H1 (cell line): ENCODE data around the gene AHSP. TPM values are rescaled to one million over a fixed set of nuclear protein-coding genes. Genes with fewer than 3 reads are reported as not detected.

Source experiments
- CHD7 ChIP-seq: fragments of 300-600 bp; sonication (generic); IDR thresholded peaks from 2 replicates; pipeline ENCODE4 v1.7.1; 2012; ENCODE audit warnings: low read length, moderate library complexity, mild to moderate bottlenecking, inconsistent platforms; ENCODE audit not compliant: insufficient replicate concordance
- CREB1 ChIP-seq: IDR thresholded peaks from 2 replicates; pipeline ENCODE4 v1.6.1; 2012; ENCODE audit warnings: inconsistent platforms
- CTCF ChIP-seq, 3 experiments: IDR thresholded peaks; 1 replicate in 2 of 3; 2 replicates in 1 of 3; pipeline versions ENCODE4 v1.5.1 to v1.6.1; 2011; ENCODE audit warnings: low read length in 3 of 3, mild to moderate bottlenecking in 3 of 3, inconsistent platforms in 2 of 3, low read depth in 1 of 3, moderate library complexity in 1 of 3; ENCODE audit not compliant: insufficient read depth in 1 of 3; ENCODE audit errors: control extremely low read depth in 1 of 3
- POLR2A ChIP-seq, 2 experiments: IDR thresholded peaks; 1 replicate in 1 of 2; 2 replicates in 1 of 2; pipeline ENCODE4 v1.6.1; 2011; ENCODE audit warnings: low read depth in 2 of 2, low read length in 2 of 2, mild to moderate bottlenecking in 2 of 2; ENCODE audit errors: control extremely low read depth in 1 of 2
- POU5F1 ChIP-seq: IDR thresholded peaks from 2 replicates; pipeline ENCODE4 v1.6.1; 2011; ENCODE audit warnings: low read depth, mild to moderate bottlenecking, low read length, moderate library complexity
- RXRA ChIP-seq: IDR thresholded peaks from 2 replicates; pipeline ENCODE4 v1.6.1; 2011; ENCODE audit warnings: low read depth, mild to moderate bottlenecking, low read length, moderate library complexity; ENCODE audit not compliant: insufficient read depth
- SP2 ChIP-seq: IDR thresholded peaks from 2 replicates; pipeline ENCODE4 v1.6.1; 2012; ENCODE audit warnings: mild to moderate bottlenecking, low read length, inconsistent platforms
- SRF ChIP-seq: IDR thresholded peaks from 2 replicates; pipeline ENCODE4 v1.6.1; 2011; ENCODE audit warnings: mild to moderate bottlenecking, low read depth, low read length, moderate library complexity
- TAF1 ChIP-seq: IDR thresholded peaks from 2 replicates; pipeline ENCODE4 v1.6.1; 2011; ENCODE audit warnings: mild to moderate bottlenecking, low read depth, low read length
- polyA plus RNA-seq, 7 experiments: library from polyadenylated mRNA; depleted of rRNA in 3 of 7; stranded (reverse) in 5 of 7; unstranded in 2 of 7; fragments of >200 nt in 5 of 7; fragments of 200-250 nt in 2 of 7; gene quantifications; 1 replicate in 5 of 7; 2 replicates in 1 of 7; 4 replicates in 1 of 7; pipeline versions ENCODE4 v1.2.1 to v1.2.3, GENCODE V29; 2011 to 2013; ENCODE audit warnings: missing spikeins in 2 of 7, mixed read lengths in 2 of 7
- total RNA-seq: library from RNA; stranded (reverse); fragmentation: NEBNext Ultra II Directional; extraction: Animal tissue kit (Norgen Biotek cat#: 25700); gene quantifications from 2 replicates; pipeline ENCODE4 v1.2.1, GENCODE V29; 2021

AHSP gene
- total and polyA plus RNA-seq, 2 of the 8 experiments (the other 6 are each of a cell fraction or from before 2014, with no cell fraction given) = 0.91 to 15.3 TPM

- TF ChIP-seq CHD7 = no peak
- no peak for TF ChIP-seq TAF1
- TF ChIP-seq CTCF (IDR thresholded peaks at IDR 0.05; ENCODE audit: control extremely low read depth in 1 of 3, insufficient read depth in 1 of 3, low read depth in 1 of 3, low read length in 3 of 3) = no peak
- TF ChIP-seq RXRA = no peak
- TF ChIP-seq SP2 = no peak
- TF ChIP-seq SRF = no peak
- TF ChIP-seq POU5F1 = no peak
- no peak for TF ChIP-seq POLR2A (IDR thresholded peaks at IDR 0.05; ENCODE audit: control extremely low read depth in 1 of 2, low read depth in 2 of 2, low read length in 2 of 2)
- no peak for TF ChIP-seq CREB1
These were observed 34.1 kb upstream of the AHSP start (continued) for GRCh38 chr16:31493506-31494125.
